Transverse colon (tissue), 4 donors: ENCODE measurements around the gene FIZ1.

Experiments
- EP300 ChIP-seq: sonication (generic); formaldehyde crosslinking; IDR thresholded peaks from one replicate; pipeline ENCODE4 v1.6.1; 2017; ENCODE audit warnings: antibody characterized with exemption, low read depth
- POLR2AphosphoS5 ChIP-seq, 3 donors: sonication (generic); formaldehyde crosslinking; IDR thresholded peaks; one replicate each; pipeline ENCODE4 v1.6.1; 2016; ENCODE audit warnings: antibody characterized with exemption in 3 of 3
- TF ChIP-seq, protein P1 (sequence below), 5 experiments: fragments of 200-600 bp in 3 of 5; fragments of 450-650 bp in 2 of 5; sonication (generic) in 3 of 5; IDR thresholded peaks; 1 replicate in 2 of 5; 2 replicates in 3 of 5; pipeline ENCODE4 v1.5.1; 2016 to 2017; ENCODE audit warnings: antibody characterized with exemption in 5 of 5, inconsistent platforms in 3 of 5, mild to moderate bottlenecking in 2 of 5, moderate library complexity in 1 of 5

DNA sequence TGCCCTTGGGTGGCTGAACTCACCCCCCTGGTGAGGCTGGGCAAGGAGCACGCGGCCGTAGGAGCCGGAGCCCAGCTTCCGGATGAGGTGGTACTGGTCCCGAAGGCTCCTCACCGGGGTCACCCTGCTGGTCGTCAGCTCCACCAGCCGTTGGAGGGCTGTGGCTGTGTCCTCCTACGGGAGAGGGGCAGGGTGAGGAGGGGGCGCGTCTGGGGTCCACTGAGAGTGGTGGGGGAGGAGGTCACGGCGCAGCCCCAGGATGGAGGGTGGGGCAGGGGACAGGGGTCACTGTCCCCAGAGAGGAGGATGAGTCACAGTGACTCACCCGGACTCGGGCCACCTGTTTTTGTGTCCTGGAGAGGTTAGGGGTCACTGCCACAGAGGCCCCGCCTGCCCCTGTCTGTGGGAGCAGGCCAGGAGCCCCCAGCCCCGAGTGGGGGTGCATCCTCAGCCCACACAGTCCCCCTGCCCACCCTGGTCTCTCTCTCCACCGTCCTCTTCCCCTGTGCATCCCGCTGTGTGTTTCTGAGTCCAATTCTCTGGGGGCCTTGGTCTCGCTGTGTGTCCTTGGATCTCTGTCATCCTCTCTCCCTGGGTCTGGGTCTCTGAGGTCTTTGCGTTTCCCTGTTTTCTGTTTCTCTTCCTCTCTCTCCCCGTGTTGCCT is 54.4 kb downstream of the FIZ1 start:
- TF ChIP-seq, protein P1, sequence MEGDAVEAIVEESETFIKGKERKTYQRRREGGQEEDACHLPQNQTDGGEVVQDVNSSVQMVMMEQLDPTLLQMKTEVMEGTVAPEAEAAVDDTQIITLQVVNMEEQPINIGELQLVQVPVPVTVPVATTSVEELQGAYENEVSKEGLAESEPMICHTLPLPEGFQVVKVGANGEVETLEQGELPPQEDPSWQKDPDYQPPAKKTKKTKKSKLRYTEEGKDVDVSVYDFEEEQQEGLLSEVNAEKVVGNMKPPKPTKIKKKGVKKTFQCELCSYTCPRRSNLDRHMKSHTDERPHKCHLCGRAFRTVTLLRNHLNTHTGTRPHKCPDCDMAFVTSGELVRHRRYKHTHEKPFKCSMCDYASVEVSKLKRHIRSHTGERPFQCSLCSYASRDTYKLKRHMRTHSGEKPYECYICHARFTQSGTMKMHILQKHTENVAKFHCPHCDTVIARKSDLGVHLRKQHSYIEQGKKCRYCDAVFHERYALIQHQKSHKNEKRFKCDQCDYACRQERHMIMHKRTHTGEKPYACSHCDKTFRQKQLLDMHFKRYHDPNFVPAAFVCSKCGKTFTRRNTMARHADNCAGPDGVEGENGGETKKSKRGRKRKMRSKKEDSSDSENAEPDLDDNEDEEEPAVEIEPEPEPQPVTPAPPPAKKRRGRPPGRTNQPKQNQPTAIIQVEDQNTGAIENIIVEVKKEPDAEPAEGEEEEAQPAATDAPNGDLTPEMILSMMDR (IDR thresholded peaks at IDR 0.05) = no peak
- TF ChIP-seq POLR2AphosphoS5 (IDR thresholded peaks at IDR 0.05) = no peak
- TF ChIP-seq EP300 = no peak
